MCF 10A (cell line): ENCODE data around the gene CLC. TPM values are rescaled to one million over a fixed set of nuclear protein-coding genes. Genes with fewer than 3 reads are reported as not detected.
"Not testable (repeated sequence)": the region's sequence is repeated elsewhere in the genome, so short reads cannot be mapped to it uniquely, and the experiment has no call there.

Experiments used
- BruUV-seq: library from RNA; stranded (reverse); fragments of 400-500 nt; replicated peaks from 2 replicates; lab custom pipeline; 2021; lab: Mats Ljungman, UMichigan
- CTCF ChIA-PET: fragments of 300-600 bp; sonication (Branson Sonifier 250); formaldehyde crosslinking; extraction: SDS; loops from one replicate; lab custom pipeline; 2021; ENCODE audit warnings: antibody characterized with exemption, inconsistent platforms; lab: Yijun Ruan, JAX
- POLR2A ChIA-PET: fragments of 300-600, 350-650 bp; sonication (Branson Sonifier 250); formaldehyde crosslinking; extraction: SDS; loops from one replicate; lab custom pipeline; 2020; ENCODE audit warnings: antibody characterized with exemption, inconsistent platforms; lab: Yijun Ruan, JAX
- DNase-seq: peaks from one replicate; pipeline ENCODE4 v3.0.0-alpha.2; 2018; ENCODE audit not compliant: unreplicated experiment
- H3K27ac Mint-ChIP-seq: one replicate; pipeline ENCODE4 v1.8.0; 2022; ENCODE audit warnings: mild to moderate bottlenecking, low read depth, mixed read lengths; ENCODE audit not compliant: unreplicated experiment
- H3K27me3 Mint-ChIP-seq: one replicate; pipeline ENCODE4 v1.8.0; 2022; ENCODE audit warnings: mixed read lengths; ENCODE audit not compliant: insufficient read depth, unreplicated experiment
- H3K36me3 Mint-ChIP-seq: one replicate; pipeline ENCODE4 v1.8.0; 2022; ENCODE audit warnings: mild to moderate bottlenecking, moderate library complexity, mixed read lengths; ENCODE audit not compliant: insufficient read depth, unreplicated experiment
- H3K4me1 Mint-ChIP-seq: one replicate; pipeline ENCODE4 v1.8.0; 2022; ENCODE audit warnings: mixed read lengths; ENCODE audit not compliant: insufficient read depth, unreplicated experiment
- H3K4me3 Mint-ChIP-seq: one replicate; pipeline ENCODE4 v1.8.0; 2022; ENCODE audit warnings: mild to moderate bottlenecking, moderate library complexity, mixed read lengths; ENCODE audit not compliant: unreplicated experiment
- H3K9me3 Mint-ChIP-seq: one replicate; pipeline ENCODE4 v1.8.0; 2022; ENCODE audit warnings: mixed read lengths; ENCODE audit not compliant: unreplicated experiment
- intact Hi-C: fragments of 100-400 bp; cut with micrococcal nuclease; formaldehyde crosslinking; loops from 2 replicates; pipeline ENCODE4 v1.14.1; 2022
- total RNA-seq: library from RNA; stranded (reverse); gene quantifications from 2 replicates; pipeline ENCODE4 v1.2.3, GENCODE V29; 2022
- TF ChIP-seq, protein P1 (sequence below): fragments of 200-600 bp; IDR thresholded peaks from one replicate; pipeline ENCODE4 v1.8.0; 2022; ENCODE audit warnings: antibody characterized with exemption, mild to moderate bottlenecking; ENCODE audit not compliant: unreplicated experiment

Gene CLC
- total RNA-seq, 1 experiment from 2014 or later, result not detected

DNA sequence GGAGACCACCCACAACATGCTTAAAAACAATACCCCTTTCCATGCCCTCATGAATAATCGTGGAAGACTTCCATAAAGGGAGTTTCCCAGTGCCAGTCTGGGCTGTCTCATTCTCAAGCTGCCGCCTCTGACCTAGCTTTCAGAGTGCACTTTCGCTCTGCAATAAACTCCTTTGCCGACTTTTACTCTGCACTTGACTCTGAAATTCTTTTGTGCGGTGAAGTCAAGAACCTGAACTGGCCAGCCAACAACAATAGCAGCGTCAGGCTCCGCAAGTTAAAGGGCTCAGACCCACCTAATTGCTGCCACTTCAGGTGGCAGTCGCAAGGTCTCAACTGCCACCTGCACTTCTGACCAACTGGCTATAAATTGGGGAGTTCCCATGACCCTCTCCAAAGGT is 30.5 kb upstream of the CLC start:
- no peak for DNase-seq
- TF ChIP-seq, protein P1, sequence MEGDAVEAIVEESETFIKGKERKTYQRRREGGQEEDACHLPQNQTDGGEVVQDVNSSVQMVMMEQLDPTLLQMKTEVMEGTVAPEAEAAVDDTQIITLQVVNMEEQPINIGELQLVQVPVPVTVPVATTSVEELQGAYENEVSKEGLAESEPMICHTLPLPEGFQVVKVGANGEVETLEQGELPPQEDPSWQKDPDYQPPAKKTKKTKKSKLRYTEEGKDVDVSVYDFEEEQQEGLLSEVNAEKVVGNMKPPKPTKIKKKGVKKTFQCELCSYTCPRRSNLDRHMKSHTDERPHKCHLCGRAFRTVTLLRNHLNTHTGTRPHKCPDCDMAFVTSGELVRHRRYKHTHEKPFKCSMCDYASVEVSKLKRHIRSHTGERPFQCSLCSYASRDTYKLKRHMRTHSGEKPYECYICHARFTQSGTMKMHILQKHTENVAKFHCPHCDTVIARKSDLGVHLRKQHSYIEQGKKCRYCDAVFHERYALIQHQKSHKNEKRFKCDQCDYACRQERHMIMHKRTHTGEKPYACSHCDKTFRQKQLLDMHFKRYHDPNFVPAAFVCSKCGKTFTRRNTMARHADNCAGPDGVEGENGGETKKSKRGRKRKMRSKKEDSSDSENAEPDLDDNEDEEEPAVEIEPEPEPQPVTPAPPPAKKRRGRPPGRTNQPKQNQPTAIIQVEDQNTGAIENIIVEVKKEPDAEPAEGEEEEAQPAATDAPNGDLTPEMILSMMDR, result no peak
- no peak overlapping the region for H3K4me3 Mint-ChIP-seq
- BruUV-seq, result no TSS peak
- peaks cover 21% of the 10 kb centered on the region for H3K27me3 Mint-ChIP-seq
- no peaks in the 10 kb centered on the region for H3K4me1 Mint-ChIP-seq
- ChIA-PET POLR2A (interaction anchor here (1.0 kb wide), 1 partner anchor 66 kb away, joined by 4 read pairs; the partner anchor contains the start of gene DYRK1B), CTCF (interaction anchor here (1.2 to 2.5 kb wide), 6 partner anchors 7 to 216 kb away, joined by 4 to 11 read pairs (median 6); no protein-coding TSS in a partner anchor)
- intact Hi-C loops, result loop anchor here (5.0 kb wide), 1 partner anchor 74 kb away; no protein-coding TSS in a partner anchor
- no peaks in the 10 kb centered on the region for H3K36me3 Mint-ChIP-seq
- H3K27ac Mint-ChIP-seq, result no peak overlapping the region
- no peaks in the 10 kb centered on the region for H3K9me3 Mint-ChIP-seq

DNA sequence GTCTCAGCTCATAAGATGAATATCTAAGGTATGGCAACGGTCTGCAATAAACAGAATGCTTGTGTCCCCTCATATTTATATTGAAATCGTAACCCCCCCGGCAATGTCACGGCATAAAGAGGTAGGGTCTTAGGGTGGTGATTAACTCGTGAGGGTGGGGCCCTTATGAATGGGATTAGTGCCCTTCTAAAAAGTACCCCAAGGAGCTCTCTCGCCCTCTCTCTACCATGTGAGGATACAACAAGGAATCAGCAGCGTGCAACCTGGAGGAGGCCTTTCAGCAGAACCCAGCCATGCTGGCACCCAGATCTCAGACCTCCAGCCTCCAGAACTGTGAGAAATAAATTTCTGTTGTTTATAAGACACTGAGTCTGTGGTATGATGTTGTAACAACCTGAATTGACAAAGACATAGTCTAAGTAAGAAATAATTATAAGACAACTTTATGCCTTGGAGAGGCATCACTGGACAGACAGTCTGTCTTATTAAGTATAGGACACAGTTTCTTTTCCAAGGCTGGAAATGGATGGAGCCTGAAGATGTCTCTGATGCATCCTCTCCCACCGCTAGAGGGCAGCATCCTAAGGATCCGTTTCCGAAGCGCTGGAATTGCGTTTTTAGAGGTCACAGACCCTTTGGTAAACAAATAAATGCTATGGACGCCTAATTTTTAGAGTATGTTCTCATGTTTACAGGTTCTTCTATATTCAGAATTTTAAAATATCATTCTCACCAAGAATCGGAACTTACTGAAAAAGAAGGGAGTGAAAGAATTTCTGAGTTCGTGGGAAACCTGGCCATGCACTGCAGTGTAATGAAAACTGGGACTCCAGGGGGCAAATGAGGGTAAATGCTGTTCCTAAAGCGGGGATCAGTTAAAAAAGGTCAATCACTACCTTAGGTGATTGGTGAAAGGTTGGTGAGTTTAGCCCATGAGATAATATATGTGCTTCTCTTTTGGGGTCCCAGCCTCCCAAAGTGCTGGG is 27.6 kb upstream of the CLC start:
- intact Hi-C loops, result loop anchor here (5.0 kb wide), 1 partner anchor 77 kb away; no protein-coding TSS in a partner anchor
- DNase-seq, result peak; percentile 66

DNA sequence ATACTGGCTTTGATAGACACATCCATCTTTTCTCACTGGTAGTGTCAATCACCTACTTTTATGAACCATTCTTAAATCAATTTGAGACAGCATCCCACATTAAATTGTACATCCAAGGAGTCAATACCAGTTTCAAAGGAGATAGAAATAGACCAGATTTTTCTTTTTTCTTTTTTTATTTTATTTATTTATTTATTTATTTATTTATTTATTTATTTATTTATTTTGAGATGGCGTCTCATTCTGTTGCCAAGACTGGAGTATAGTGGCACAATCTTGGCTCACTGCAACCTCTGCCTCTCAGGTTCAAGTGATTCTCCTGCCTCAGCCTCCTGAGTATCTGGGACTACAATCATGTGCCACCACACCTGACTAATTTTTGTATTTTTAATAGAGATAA is 24.0 kb upstream of the CLC start:
- CTCF ChIA-PET, H3K36me3 Mint-ChIP-seq, intact Hi-C loops, POLR2A ChIA-PET, H3K4me3 Mint-ChIP-seq, H3K9me3 Mint-ChIP-seq, BruUV-seq, H3K4me1 Mint-ChIP-seq, DNase-seq, H3K27ac Mint-ChIP-seq: not testable (repeated sequence)
- peaks cover 33% of the 10 kb centered on the region for H3K27me3 Mint-ChIP-seq

More for the DNA sequence above, 27.6 kb upstream of the CLC start:
- Mint-ChIP-seq H3K4me3 (no peak overlapping the region), H3K36me3 (no peaks in the 10 kb centered on the region), H3K27me3 (peaks cover 24% of the 10 kb centered on the region), H3K4me1 (no peaks in the 10 kb centered on the region), H3K9me3 (no peaks in the 10 kb centered on the region), H3K27ac (no peak overlapping the region)
- POLR2A ChIA-PET, result no interaction called here
- no TSS peak for BruUV-seq
- CTCF ChIA-PET, result interaction anchor here (0.6 to 2.5 kb wide), 17 partner anchors 10 to 456 kb away, joined by 3 to 11 read pairs (median 4); no protein-coding TSS in a partner anchor
- TF ChIP-seq, protein P1, result peak; percentile 75

DNA sequence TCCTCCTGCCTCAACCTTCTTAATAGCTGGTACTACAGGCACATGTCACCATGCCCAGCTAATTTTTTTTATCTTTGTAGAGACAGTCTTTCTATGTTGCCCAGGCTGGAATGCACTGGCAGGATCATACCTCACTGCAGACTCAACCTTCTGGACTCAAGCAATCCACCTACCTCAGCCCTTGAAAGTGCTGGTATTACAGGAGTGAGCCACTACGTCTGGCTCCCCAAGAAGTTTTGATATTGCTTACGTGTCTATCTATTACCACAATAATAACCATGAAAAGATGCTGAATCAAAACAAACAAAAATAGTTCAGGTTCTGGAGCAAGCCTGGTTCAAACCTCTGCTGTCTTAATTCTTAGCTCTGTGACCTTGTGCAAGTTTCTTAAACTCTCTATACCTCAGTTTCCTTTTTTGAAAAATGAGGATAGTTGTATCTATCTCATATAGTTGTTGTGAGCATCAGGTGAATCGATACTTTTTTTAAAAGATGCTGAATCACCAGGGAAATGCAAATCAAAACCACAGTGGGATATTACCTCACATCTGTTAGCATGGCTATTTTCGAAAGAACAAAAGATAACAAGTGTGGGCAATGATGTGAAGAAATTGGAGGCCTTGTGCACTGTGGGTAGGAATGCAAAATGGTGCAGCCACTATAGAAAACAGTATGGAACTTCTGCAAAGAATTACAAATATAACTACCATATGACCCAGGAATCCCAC is 21.8 kb upstream of the CLC start:
- CTCF ChIA-PET, result interaction anchor here (0.6 to 0.9 kb wide), 3 partner anchors 151 to 1348 kb away, joined by 3 to 4 read pairs (median 4); no protein-coding TSS in a partner anchor

More for the DNA sequence above, 21.8 kb upstream of the CLC start:
- intact Hi-C loops, result no loop called here
- Mint-ChIP-seq H3K9me3 (no peaks in the 10 kb centered on the region), H3K27me3 (peaks cover 33% of the 10 kb centered on the region), H3K4me3 (no peak overlapping the region), H3K4me1 (no peaks in the 10 kb centered on the region), H3K27ac (no peak overlapping the region), H3K36me3 (no peaks in the 10 kb centered on the region)
- BruUV-seq, result no TSS peak
- POLR2A ChIA-PET, result no interaction called here
- TF ChIP-seq, protein P1, result no peak
- DNase-seq, result no peak
